Measurements from ENCODE around the gene TEX51.

- TF ChIP-seq EZH2 (IDR thresholded peaks at IDR 0.05; ENCODE audit: low read length, missing control alignments) (no peak), CTCF (conservative IDR thresholded peaks at IDR 0.05 in 1 of 2, IDR thresholded peaks at IDR 0.05 in 1 of 2; ENCODE audit: low read depth in 1 of 2, low read length in 2 of 2) (no peak)
Observed at GRCh38 chr2:126942427-126943203, 43.9 kb downstream of the TEX51 start.
